ENCODE results near the gene INSL3. TPM values are rescaled to one million over a fixed set of nuclear protein-coding genes. Genes with fewer than 3 reads are reported as not detected.

The INSL3 gene
- total RNA-seq, 1 experiment from 2014 or later, result not detected

DNA sequence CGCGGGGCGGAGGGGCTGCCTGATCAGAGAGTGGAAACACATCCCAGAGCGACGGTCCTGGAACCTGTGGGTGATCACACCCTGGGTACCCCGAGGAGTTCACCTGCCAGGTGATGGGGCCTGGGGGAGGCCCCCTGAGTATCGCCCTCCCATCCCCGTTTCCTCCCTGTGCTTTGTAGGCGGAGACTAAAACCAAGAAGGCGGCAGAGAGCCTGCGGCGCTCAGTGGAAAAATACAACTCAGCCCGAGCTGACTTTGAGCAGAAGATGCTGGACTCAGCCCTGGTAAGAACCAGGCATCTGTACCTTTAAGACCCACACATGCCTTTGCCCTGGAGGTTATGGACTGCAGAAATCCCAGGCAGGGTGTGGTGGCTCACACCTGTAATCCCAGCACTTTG is 50.7 kb downstream of the INSL3 start:
- Histone ChIP-seq H3K36me3 (ENCODE audit: insufficient read depth, low read length, poor library complexity, severe bottlenecking) (no peaks in the 10 kb centered on the region), H3K4me3 (ENCODE audit: low read depth, low read length, poor library complexity, severe bottlenecking) (no peak overlapping the region), H3K9me3 (ENCODE audit: low read depth, low read length, poor library complexity, severe bottlenecking) (no peaks in the 10 kb centered on the region), H3K27ac (ENCODE audit: low read depth, low read length, poor library complexity, severe bottlenecking) (no peak overlapping the region), H3K4me1 (ENCODE audit: insufficient read depth, low read length, poor library complexity, severe bottlenecking) (peaks cover 4% of the 10 kb centered on the region), H3K27me3 (replicated peaks; ENCODE audit: insufficient read depth, low read depth, low read length, poor library complexity) (no peaks in the 10 kb centered on the region)
- POLR2A ChIA-PET (ENCODE audit: low non-redundant PET), result no interaction called here
- intact Hi-C loops (cut with micrococcal nuclease; ENCODE audit: unreplicated experiment), result no loop called here
- BruUV-seq (replicated peaks), result no TSS peak
- no peak for DNase-seq (ENCODE audit: low spot score)
- CTCF ChIA-PET, result no interaction called here
- no peak for TF ChIP-seq EZH2 (IDR thresholded peaks at IDR 0.05; ENCODE audit: borderline replicate concordance, low read depth, low read length, poor library complexity, severe bottlenecking)
- TF ChIP-seq, protein P1, sequence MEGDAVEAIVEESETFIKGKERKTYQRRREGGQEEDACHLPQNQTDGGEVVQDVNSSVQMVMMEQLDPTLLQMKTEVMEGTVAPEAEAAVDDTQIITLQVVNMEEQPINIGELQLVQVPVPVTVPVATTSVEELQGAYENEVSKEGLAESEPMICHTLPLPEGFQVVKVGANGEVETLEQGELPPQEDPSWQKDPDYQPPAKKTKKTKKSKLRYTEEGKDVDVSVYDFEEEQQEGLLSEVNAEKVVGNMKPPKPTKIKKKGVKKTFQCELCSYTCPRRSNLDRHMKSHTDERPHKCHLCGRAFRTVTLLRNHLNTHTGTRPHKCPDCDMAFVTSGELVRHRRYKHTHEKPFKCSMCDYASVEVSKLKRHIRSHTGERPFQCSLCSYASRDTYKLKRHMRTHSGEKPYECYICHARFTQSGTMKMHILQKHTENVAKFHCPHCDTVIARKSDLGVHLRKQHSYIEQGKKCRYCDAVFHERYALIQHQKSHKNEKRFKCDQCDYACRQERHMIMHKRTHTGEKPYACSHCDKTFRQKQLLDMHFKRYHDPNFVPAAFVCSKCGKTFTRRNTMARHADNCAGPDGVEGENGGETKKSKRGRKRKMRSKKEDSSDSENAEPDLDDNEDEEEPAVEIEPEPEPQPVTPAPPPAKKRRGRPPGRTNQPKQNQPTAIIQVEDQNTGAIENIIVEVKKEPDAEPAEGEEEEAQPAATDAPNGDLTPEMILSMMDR (conservative IDR thresholded peaks at IDR 0.05; ENCODE audit: low read depth, low read length), result no peak

DNA sequence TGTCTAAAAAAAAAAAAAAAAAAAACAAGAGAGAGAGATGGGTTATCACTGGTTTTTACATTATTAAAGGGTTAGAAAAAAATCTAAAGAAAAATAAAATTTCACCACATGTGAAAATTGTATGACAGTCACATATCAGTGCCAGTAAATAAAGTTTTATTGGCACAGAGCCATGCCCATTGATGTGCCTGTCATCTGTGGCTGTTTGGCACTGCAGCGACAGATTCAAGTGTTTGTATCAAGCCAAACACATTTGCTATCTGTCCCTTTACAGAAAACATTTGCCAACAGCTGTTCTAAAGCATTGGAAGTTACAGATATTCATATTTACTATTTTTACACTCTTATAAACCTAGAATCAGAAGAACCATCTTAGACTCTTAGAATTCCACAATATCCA is 53.8 kb downstream of the INSL3 start:
- no TSS peak for BruUV-seq (replicated peaks)
- CTCF ChIA-PET, result interaction anchor here (0.6 to 1.7 kb wide), 6 partner anchors 41 to 296 kb away, joined by 3 to 7 read pairs (median 4); partner anchors contain the start of gene RPL18A
- DNase-seq (ENCODE audit: low spot score), result no peak

DNA sequence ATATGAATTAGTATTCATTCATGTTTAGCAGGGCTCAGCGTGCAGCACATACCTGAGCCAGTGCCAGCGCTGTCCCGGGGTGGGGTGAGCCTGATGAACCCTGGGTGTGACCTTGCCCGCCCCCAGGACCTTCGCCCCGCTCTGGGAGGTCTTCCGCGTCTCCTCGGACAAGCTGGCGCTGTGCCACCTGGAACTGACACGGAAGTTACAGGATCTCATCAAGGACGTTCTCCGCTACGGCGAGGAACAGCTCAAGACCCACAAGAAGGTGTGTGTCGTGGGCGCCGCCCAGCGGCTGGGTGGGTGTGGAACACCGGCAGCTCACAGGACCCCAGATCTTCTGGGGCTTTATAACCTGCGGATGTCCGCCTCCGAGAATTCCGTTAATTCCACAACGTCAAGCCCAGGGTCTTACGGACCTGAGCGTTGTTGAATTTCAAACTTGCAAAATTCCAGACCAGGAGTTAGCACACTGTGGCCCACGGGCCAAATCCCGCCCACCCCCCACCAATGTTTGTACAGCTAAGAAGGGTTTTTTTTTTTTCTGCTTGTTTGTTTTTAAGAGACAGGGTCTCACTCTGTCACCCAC is 54.7 kb downstream of the INSL3 start:
- TF ChIP-seq, protein P1 (conservative IDR thresholded peaks at IDR 0.05; ENCODE audit: low read depth, low read length), result peak; percentile 94
- TF ChIP-seq EZH2 (IDR thresholded peaks at IDR 0.05; ENCODE audit: borderline replicate concordance, low read depth, low read length, poor library complexity, severe bottlenecking), result no peak
- CTCF ChIA-PET, result interaction anchor here (0.5 to 1.7 kb wide), 22 partner anchors 8 to 347 kb away, joined by 3 to 13 read pairs (median 5); partner anchors contain the start of genes MVB12A and RPL18A
- no TSS peak for BruUV-seq (replicated peaks)
- no peak overlapping the region for H3K27ac ChIP-seq (ENCODE audit: low read depth, low read length, poor library complexity, severe bottlenecking)
- intact Hi-C loops (cut with micrococcal nuclease; ENCODE audit: unreplicated experiment), result loop anchor here (1.0 to 5.0 kb wide), 2 partner anchors 62 to 314 kb away; no protein-coding TSS in a partner anchor
- H3K27me3 ChIP-seq (replicated peaks; ENCODE audit: insufficient read depth, low read depth, low read length, poor library complexity), result no peaks in the 10 kb centered on the region
- POLR2A ChIA-PET (ENCODE audit: low non-redundant PET), result no interaction called here
- H3K9me3 ChIP-seq (ENCODE audit: low read depth, low read length, poor library complexity, severe bottlenecking), result no peaks in the 10 kb centered on the region
- peak; percentile 92 for DNase-seq (ENCODE audit: low spot score)
- peaks cover 4% of the 10 kb centered on the region for H3K4me1 ChIP-seq (ENCODE audit: insufficient read depth, low read length, poor library complexity, severe bottlenecking)
- no peaks in the 10 kb centered on the region for H3K36me3 ChIP-seq (ENCODE audit: insufficient read depth, low read length, poor library complexity, severe bottlenecking)
- H3K4me3 ChIP-seq (ENCODE audit: low read depth, low read length, poor library complexity, severe bottlenecking), result peak overlapping the region; percentile 28

More for the DNA sequence above, 53.8 kb downstream of the INSL3 start:
- no peak for TF ChIP-seq EZH2 (IDR thresholded peaks at IDR 0.05; ENCODE audit: borderline replicate concordance, low read depth, low read length, poor library complexity, severe bottlenecking)
- TF ChIP-seq, protein P1 (conservative IDR thresholded peaks at IDR 0.05; ENCODE audit: low read depth, low read length), result no peak
- Histone ChIP-seq H3K4me3 (ENCODE audit: low read depth, low read length, poor library complexity, severe bottlenecking) (no peak overlapping the region), H3K27ac (ENCODE audit: low read depth, low read length, poor library complexity, severe bottlenecking) (no peak overlapping the region), H3K36me3 (ENCODE audit: insufficient read depth, low read length, poor library complexity, severe bottlenecking) (no peaks in the 10 kb centered on the region), H3K9me3 (ENCODE audit: low read depth, low read length, poor library complexity, severe bottlenecking) (no peaks in the 10 kb centered on the region), H3K4me1 (ENCODE audit: insufficient read depth, low read length, poor library complexity, severe bottlenecking) (peaks cover 4% of the 10 kb centered on the region), H3K27me3 (replicated peaks; ENCODE audit: insufficient read depth, low read depth, low read length, poor library complexity) (no peaks in the 10 kb centered on the region)
- intact Hi-C loops (cut with micrococcal nuclease; ENCODE audit: unreplicated experiment), result loop anchor here (5.0 kb wide), 1 partner anchor 315 kb away; no protein-coding TSS in a partner anchor
- POLR2A ChIA-PET (ENCODE audit: low non-redundant PET), result no interaction called here

Other genes with a start within 250 kb of the INSL3 start
- 5.8 and 6.8 TPM in 2 replicates for gene UNC13A, start 133.2 kb downstream of the INSL3 start, total RNA-seq (2021)
- 79.1 and 87.3 TPM in 2 replicates for gene MAP1S, start 102.0 kb downstream of the INSL3 start, total RNA-seq (2021)
- 2.1 and 5.0 TPM in 2 replicates for gene FCHO1, start 70.0 kb downstream of the INSL3 start, total RNA-seq (2021)
- not detected in 2 replicates for gene B3GNT3, start 26.4 kb downstream of the INSL3 start, total RNA-seq (2021)
- 2.4 and 2.5 TPM in 2 replicates for gene JAK3, start 26.5 kb upstream of the INSL3 start, total RNA-seq (2021)
- 1,852 and 1,889 TPM in 2 replicates for gene RPL18A, start 38.4 kb upstream of the INSL3 start, total RNA-seq (2021)
- gene SLC5A5, start 50.4 kb upstream of the INSL3 start, total RNA-seq (2021), result not detected in 2 replicates
- gene CCDC124, start 111.5 kb upstream of the INSL3 start, total RNA-seq (2021), result 131 and 135 TPM in 2 replicates
- 63.5 and 81.2 TPM in 2 replicates for gene KCNN1, start 145.6 kb upstream of the INSL3 start, total RNA-seq (2021)
- 11.7 and 13.3 TPM in 2 replicates for gene ARRDC2, start 186.7 kb upstream of the INSL3 start, total RNA-seq (2021)